ENCODE measurements around the gene PLXDC2. TPM values are rescaled to one million over a fixed set of nuclear protein-coding genes. Genes with fewer than 3 reads are reported as not detected.

PLXDC2 gene
- total RNA-seq, 3 donors from 2014 or later (not counting 1 experiment from before 2014, with no cell fraction given), result 16.9 to 22.9 (median 21.6) TPM

DNA sequence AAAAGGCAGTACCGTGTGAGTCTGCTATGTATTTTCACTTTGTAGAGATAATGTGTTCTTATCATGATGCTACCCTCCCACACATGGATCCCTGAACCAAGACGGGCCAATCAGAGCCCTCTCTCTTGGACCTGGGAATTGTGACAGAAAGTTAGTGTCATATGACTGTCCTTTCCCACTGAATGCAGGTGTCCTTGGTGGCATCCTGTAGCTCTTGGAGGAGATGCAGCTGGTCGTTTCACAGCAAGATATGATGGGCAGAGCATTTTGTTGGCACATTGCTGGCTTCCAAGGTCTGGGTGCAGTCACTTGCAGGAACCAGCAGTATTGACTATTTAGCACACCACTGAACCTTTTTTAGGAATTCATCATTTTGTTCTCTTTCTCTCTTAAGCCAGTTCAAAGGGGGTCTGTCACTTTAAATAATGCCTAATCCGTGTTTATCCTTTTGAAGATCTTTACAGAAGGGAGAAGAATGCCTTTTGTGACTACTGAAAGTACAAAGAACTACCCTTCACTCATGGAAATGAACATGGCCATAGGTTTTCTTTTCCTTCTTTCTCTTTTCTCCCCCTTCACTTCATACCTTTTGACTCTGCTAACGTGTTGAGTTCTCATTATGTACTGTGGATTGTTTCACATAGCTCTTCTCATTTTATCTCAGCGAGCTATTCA lies 125.1 kb downstream of the PLXDC2 start:
- Histone ChIP-seq H3K4me1 (ENCODE audit: control insufficient read depth, insufficient read depth, low read length) (no peaks in the 10 kb centered on the region), H3K36me3 (ENCODE audit: control insufficient read depth, insufficient read depth, low read length) (no peaks in the 10 kb centered on the region), H3K4me3 (ENCODE audit: low read length) (no peak overlapping the region), H3K9me3 (ENCODE audit: control insufficient read depth, insufficient read depth, low read length) (no peaks in the 10 kb centered on the region), H3K27ac (ENCODE audit: low read length) (no peak overlapping the region), H3K27me3 (ENCODE audit: control insufficient read depth, insufficient read depth, low read length) (no peaks in the 10 kb centered on the region)
- Mint-ChIP-seq H3K27me3 (ENCODE audit: low read depth in 2 of 2) (no peaks in the 10 kb centered on the region), H3K27ac (peak overlapping the region in 1 of 2 donors; percentile 38), H3K4me1 (peaks cover 24 to 25% of the 10 kb centered on the region in 2 donors), H3K4me3 (no peak overlapping the region), H3K36me3 (no peaks in the 10 kb centered on the region), H3K9me3 (no peaks in the 10 kb centered on the region)
- no peak for DNase-seq
- TF ChIP-seq, protein P1, sequence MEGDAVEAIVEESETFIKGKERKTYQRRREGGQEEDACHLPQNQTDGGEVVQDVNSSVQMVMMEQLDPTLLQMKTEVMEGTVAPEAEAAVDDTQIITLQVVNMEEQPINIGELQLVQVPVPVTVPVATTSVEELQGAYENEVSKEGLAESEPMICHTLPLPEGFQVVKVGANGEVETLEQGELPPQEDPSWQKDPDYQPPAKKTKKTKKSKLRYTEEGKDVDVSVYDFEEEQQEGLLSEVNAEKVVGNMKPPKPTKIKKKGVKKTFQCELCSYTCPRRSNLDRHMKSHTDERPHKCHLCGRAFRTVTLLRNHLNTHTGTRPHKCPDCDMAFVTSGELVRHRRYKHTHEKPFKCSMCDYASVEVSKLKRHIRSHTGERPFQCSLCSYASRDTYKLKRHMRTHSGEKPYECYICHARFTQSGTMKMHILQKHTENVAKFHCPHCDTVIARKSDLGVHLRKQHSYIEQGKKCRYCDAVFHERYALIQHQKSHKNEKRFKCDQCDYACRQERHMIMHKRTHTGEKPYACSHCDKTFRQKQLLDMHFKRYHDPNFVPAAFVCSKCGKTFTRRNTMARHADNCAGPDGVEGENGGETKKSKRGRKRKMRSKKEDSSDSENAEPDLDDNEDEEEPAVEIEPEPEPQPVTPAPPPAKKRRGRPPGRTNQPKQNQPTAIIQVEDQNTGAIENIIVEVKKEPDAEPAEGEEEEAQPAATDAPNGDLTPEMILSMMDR (IDR thresholded peaks at IDR 0.05), result no peak
- intact Hi-C loops (cut with micrococcal nuclease), result no loop called here
- WGBS (ENCODE audit: insufficient coverage), result 74% methylated on average over 3 of the region's 6 CpGs
- ATAC-seq, result no peak

GRCh38 chr10:19944911-19945663 lies 128.9 kb downstream of the PLXDC2 start:
- intact Hi-C loops (cut with micrococcal nuclease), result no loop called here
- Histone ChIP-seq H3K4me1 (ENCODE audit: control insufficient read depth, insufficient read depth, low read length) (no peaks in the 10 kb centered on the region), H3K27ac (ENCODE audit: low read length) (no peak overlapping the region), H3K9me3 (ENCODE audit: control insufficient read depth, insufficient read depth, low read length) (no peaks in the 10 kb centered on the region), H3K36me3 (ENCODE audit: control insufficient read depth, insufficient read depth, low read length) (no peaks in the 10 kb centered on the region), H3K27me3 (ENCODE audit: control insufficient read depth, insufficient read depth, low read length) (no peaks in the 10 kb centered on the region), H3K4me3 (ENCODE audit: low read length) (no peak overlapping the region)
- Mint-ChIP-seq H3K4me3 (no peak overlapping the region), H3K4me1 (peaks cover 16 to 18% of the 10 kb centered on the region in 2 donors), H3K27ac (no peak overlapping the region), H3K36me3 (no peaks in the 10 kb centered on the region), H3K27me3 (ENCODE audit: low read depth in 2 of 2) (no peaks in the 10 kb centered on the region), H3K9me3 (no peaks in the 10 kb centered on the region)
- WGBS (ENCODE audit: insufficient coverage), result 95% methylated on average over 6 of the region's 6 CpGs
- TF ChIP-seq, protein P1 (IDR thresholded peaks at IDR 0.05), result no peak
- ATAC-seq (no peak), DNase-seq (no peak)

GRCh38 chr10:19946245-19946644 lies 130.0 kb downstream of the PLXDC2 start:
- ATAC-seq (no peak), DNase-seq (no peak)
- Histone ChIP-seq H3K36me3 (ENCODE audit: control insufficient read depth, insufficient read depth, low read length) (no peaks in the 10 kb centered on the region), H3K27me3 (ENCODE audit: control insufficient read depth, insufficient read depth, low read length) (no peaks in the 10 kb centered on the region), H3K4me1 (ENCODE audit: control insufficient read depth, insufficient read depth, low read length) (no peaks in the 10 kb centered on the region), H3K27ac (ENCODE audit: low read length) (no peak overlapping the region), H3K9me3 (ENCODE audit: control insufficient read depth, insufficient read depth, low read length) (no peaks in the 10 kb centered on the region), H3K4me3 (ENCODE audit: low read length) (no peak overlapping the region)
- TF ChIP-seq, protein P1 (IDR thresholded peaks at IDR 0.05), result no peak
- H3K27ac Mint-ChIP-seq, result no peak overlapping the region
- peaks cover 6 to 7% of the 10 kb centered on the region in 2 donors for H3K4me1 Mint-ChIP-seq
- 82% methylated on average over 1 of the region's 4 CpGs for WGBS (ENCODE audit: insufficient coverage)
- no peaks in the 10 kb centered on the region for H3K27me3 Mint-ChIP-seq (ENCODE audit: low read depth in 2 of 2)
- intact Hi-C loops (cut with micrococcal nuclease), result no loop called here
- H3K36me3 Mint-ChIP-seq, result no peaks in the 10 kb centered on the region
- no peak overlapping the region for H3K4me3 Mint-ChIP-seq
- H3K9me3 Mint-ChIP-seq, result no peaks in the 10 kb centered on the region

All from natural killer cell (primary cell).